Cerebellar cortex (tissue), 1 donor: ENCODE results near the gene ABCF1.

Experiments
- DNase-seq: peaks from one replicate; pipeline ENCODE4 v3.0.0-alpha.2; 2015; ENCODE audit warnings: low spot score

The ABCF1 gene

GRCh38 chr6:30626484-30627366 is 55.5 kb downstream of the ABCF1 start, which contains the start of gene ATAT1:
ATAT1 (plus strand) TSS chr6:30626874.
- peak; percentile 86 for DNase-seq

DNA sequence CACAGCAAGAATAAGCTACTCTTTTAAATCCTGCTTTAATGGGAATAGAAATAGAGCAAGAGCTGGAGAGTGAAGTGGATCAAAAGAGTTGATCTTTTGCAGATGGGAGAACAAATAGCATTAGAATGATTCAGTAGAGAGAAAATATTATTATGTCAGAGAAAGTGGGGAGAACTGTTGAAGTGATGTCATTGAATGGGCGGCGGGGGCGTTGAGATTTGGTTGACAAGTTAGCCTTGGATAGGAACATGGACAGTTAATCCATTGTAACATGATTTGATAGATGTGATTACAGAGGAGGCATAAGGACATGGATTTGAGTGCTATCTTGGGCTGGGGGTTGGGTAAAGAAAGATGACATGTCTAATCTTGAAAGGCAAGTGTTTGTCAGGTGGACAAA is 64.6 kb downstream of the ABCF1 start:
- DNase-seq = no peak

GRCh38 chr6:30640481-30640880 is 69.2 kb downstream of the ABCF1 start:
- no peak for DNase-seq

DNA sequence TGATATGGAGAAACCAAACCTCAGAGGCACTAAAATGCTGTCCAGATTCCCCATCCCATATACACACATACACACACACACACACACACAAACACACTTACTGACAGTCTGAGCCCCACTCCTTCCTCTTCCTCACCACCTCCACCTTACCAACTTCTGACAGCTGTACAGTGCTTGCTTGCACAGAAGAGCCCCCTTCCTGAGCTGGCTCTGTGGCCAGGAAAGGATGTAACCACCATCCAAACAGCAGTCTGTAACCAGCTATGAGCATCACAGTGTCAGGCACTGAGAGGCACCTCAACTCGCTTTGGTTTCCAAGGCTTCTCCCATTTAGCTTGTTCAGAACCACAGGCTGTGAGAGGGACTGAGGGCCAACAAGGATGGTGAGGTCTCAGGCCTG is 69.8 kb downstream of the ABCF1 start:
- no peak for DNase-seq
